Measurements from ENCODE around the gene ATP5F1A.
"Not testable (repeated sequence)": the region's sequence is repeated elsewhere in the genome, so short reads cannot be mapped to it uniquely, and the experiment has no call there.

The ATP5F1A gene

GRCh38 chr18:46072959-46073358 is 25.1 kb downstream of the ATP5F1A start:
- DNase-seq: no peak

- DNase-seq: no peak
Measured at GRCh38 chr18:46072376-46072867, 25.7 kb downstream of the ATP5F1A start.

GRCh38 chr18:46071653-46072375 is 26.3 kb downstream of the ATP5F1A start, which contains the start of gene PSTPIP2:
Gene PSTPIP2 (minus strand): TSS chr18:46072260. CDS start chr18:46072188, 72 bp downstream.
- DNase-seq: peak; percentile 17

- no peak for DNase-seq
Measured at GRCh38 chr18:46070815-46071652, 27.1 kb downstream of the ATP5F1A start.

- DNase-seq: no peak
Measured at GRCh38 chr18:46070232-46070631, 27.9 kb downstream of the ATP5F1A start.

- no peak for DNase-seq
Measured at GRCh38 chr18:46069524-46069923, 28.6 kb downstream of the ATP5F1A start.

GRCh38 chr18:46068763-46069162 is 29.3 kb downstream of the ATP5F1A start:
- no peak for DNase-seq

- DNase-seq: no peak
Measured at GRCh38 chr18:46067438-46068007, 30.6 kb downstream of the ATP5F1A start.

GRCh38 chr18:46062781-46063180 is 35.3 kb downstream of the ATP5F1A start:
- no peak for DNase-seq

- DNase-seq: no peak
Measured at GRCh38 chr18:46061796-46062195, 36.3 kb downstream of the ATP5F1A start.

- no peak for DNase-seq
Measured at GRCh38 chr18:46061387-46061786, 36.7 kb downstream of the ATP5F1A start.

GRCh38 chr18:46060359-46060841 is 37.7 kb downstream of the ATP5F1A start:
- DNase-seq: no peak

- DNase-seq: no peak
Measured at GRCh38 chr18:46055838-46056230, 42.3 kb downstream of the ATP5F1A start.

- DNase-seq: no peak
Measured at GRCh38 chr18:46054956-46055837, 42.9 kb downstream of the ATP5F1A start.

- DNase-seq: no peak
Measured at GRCh38 chr18:46053368-46054095, 44.6 kb downstream of the ATP5F1A start.

- no peak for DNase-seq
Measured at GRCh38 chr18:46051731-46052461, 46.2 kb downstream of the ATP5F1A start.

GRCh38 chr18:46050268-46050667 is 47.8 kb downstream of the ATP5F1A start:
- DNase-seq: no peak

GRCh38 chr18:46048641-46049040 is 49.5 kb downstream of the ATP5F1A start:
- no peak for DNase-seq

GRCh38 chr18:46047369-46047768 is 50.7 kb downstream of the ATP5F1A start:
- DNase-seq: not testable (repeated sequence)

GRCh38 chr18:46046688-46047087 is 51.4 kb downstream of the ATP5F1A start:
- DNase-seq: no peak

GRCh38 chr18:46046126-46046525 is 52.0 kb downstream of the ATP5F1A start:
- no peak for DNase-seq
